ENCODE data around the gene LYL1.

LYL1 gene

DNA sequence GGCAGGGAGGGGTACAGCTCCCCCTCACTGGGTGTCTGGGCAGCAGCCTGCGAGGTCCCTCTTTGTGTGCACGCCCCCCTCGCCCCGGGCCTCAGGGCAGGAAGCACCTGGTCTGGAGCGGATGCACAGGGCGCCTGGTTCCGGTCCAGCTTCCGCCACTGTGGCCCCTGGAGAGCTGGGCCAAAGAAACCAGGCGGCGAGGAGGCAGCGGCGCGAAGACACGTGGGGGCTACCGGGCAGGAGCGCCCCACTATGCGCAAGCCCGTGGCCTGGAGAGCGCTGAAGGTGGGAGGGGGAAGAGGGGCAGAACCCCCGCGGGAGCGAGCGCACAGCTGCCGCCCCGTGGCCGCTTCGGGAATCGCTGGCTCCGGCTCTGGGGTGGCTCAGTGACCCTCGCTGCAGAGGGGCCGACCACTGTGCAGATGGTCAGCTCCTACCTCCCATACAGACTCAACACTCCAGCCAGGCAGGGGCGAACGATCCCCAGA is 1.7 kb upstream of the LYL1 start:
- DNase-seq: peak; percentile 25 to 58

DNA sequence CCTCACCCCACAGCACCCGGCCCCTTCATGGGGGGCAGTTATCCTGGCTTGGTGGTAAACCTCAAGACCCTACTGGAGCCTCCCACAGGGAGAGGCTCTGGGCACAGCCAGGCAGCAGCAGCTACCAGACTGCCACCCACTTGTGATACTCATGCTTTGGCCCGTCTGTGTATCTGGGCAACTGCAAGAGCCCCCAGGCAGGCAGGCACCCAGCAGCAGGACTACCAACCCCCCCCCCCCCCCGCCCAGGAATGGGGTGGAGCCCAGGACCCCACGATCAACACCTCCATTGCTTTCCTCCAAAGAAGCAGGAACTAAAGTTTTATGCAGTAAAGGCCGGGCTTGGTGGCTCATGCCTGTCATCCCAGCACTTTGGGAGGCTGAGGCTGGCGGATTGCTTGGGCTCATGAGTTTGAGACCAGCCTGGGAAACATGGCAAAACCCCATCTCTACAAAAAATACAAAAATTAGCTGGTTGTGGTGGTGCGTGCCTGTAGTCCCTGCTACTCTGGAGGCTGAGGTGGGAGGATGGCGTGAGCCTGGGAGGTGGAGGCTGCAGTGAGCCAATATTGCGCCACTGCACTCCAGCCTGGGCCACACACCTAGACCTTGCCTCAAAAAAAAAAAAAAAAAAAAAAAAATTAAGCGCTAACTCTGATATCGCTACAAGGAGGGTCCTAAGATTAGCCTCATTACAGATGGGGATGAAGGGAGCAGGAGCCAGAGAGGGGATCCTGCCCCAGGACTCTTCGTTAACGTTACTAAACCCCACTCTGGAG is 1.1 kb upstream of the LYL1 start:
- no peak for DNase-seq

- DNase-seq: no peak
Measured at GRCh38 chr19:13102416-13102665, 317 bp downstream of the LYL1 start.

DNA sequence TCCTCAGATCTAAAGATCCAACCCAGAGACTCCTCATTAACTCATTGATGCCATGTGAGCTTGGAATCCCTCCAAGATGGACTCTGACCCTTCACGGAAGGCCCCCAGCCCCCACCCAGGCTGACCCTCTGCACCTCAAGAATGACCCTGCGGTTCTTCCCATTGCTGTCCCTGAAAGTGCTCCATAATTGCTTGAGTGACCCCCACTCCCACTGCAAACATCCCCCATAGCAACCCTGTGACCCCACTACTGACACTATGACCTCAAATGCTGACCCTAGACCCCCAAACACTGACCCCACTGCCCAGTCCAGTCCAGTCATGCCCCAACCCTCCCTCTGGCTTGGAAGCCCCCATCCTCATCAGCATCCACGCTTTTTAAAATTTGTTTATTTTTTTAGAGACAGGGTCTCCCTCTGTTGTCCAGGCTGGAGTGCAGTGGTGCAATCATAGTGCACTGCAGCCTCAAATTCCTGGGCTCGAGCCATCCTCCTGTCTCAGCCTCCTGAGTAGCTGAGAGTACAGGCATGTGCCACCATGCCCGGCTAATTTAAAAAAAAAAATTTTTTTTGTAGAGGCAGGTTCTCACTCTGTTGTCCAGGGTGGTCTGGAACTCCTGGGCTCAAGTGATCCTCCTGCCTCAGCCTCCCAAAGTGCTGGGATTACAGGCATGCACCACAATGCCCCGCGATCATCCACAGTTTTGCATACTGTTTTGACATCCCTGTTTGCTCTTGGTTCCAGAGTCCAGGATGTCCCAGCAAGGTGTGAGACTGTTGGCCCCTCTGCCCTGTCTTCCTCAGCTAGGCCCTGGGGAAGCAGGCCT is 855 bp downstream of the LYL1 start:
- DNase-seq: no peak

- no peak for DNase-seq
Measured at GRCh38 chr19:13100841-13101589, 1.6 kb downstream of the LYL1 start.

DNA sequence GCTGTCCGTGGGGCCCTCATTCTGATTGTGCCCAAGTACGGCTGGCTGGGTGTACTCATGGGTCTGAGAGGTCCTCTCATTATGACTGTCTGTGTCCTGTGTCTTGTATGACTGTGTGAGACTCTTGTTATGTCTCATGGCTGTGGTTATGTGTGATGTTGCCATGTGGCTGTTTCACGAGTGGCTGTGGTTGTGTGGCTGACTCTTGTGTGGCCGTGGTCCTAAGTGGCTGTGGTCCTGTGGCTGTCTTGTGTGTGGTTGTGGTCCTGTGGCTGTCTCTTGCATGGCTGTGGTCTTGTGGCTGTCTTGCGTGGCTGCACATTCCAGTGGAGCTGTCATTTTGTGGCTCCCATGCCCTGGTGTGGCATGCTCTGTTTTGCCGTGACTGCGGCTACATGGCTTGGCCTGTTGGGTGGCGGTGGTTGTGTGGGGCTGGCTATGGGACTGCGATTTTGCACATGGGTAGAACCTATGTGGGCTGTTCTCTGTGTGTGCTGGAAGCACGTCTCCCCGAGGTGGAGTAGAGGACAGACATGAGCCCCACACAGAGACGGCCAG is 2.5 kb downstream of the LYL1 start:
- DNase-seq: peak in 1 of 2 donors; percentile 30

DNA sequence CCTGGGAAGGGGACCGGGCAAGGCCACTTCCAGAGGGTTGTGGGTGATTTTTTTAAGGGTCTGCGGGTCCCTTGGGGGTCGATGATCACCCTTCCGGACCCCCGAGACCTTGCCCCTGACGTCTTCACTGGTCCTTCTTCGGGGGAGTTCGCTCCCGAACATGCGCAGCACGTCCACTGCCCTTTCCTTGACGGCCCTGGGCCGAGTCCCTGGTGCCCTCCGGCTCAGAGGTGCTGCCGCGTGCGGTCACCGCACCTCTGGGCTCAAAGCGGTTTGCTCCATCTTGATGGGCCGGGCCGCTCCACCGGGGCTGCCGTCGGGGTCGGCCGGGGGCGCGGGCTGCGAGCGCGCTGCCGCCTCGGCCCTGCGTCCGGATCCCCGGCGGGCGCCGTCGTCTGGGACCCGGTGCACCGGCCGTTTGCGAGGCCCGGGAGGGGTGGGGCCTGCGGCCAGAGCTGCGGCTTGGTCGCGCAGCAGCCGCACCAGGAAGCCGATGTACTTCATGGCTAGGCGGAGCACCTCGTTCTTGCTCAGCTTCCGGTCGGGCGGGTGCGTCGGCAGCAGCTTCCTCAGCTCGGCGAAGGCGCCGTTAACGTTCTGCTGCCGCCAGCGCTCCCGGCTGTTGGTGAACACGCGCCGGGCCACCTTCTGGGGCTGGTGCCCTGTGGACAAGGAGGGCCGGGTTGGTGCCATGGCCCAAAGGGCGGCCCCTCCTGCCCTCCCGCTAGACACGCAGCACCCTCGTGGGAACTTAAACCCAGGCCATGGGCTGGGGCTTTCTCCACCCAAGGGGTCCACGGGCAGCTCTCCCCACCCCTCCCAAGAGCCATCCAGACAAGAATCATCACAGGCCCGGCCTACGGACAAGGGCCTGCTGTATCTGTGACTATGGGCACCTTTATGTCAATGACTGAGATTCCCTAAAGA is 3.3 kb downstream of the LYL1 start:
- DNase-seq: peak; percentile 75

DNA sequence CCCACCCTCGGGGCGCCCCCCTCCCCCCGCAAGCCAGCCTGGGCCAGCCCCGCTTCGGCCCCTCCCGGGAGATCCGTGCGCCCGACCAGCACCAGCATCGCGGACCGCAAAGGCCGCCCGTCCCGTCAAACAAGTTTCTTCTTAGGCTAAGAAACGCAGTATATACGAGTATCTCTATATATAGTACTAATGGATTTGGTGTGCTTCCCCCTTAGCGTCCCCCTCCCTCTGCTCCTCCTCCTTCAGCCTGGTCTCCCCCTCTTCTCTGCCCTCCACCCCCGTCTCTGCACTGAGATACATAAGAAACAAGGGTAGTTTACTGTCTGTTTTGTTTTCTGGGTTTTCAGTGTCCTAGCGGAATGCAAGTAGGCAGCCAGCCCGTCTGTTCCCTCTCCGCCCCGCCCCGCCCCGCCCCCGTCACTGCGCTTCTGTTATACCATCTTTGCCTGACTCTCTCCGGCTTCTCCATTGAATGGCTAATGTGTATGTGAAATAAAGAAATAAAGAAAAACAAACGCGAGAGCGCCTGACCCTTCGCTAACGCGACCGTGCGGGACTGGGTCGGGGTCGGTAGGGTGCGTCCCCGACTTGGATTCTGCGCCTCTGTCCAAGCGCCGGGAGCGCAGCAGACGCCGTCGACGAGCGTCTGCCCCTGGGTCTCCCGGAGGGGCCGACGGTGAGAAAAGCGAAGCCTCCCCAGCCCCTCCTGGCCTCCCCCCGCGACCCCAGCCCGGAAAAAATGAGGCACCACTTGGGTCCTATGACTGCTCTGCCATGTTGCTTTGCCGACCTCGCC is 4.2 kb downstream of the LYL1 start:
- DNase-seq: peak; percentile 70 to 72

GRCh38 chr19:13097463-13098258 is 5.0 kb downstream of the LYL1 start:
- DNase-seq: no peak

DNA sequence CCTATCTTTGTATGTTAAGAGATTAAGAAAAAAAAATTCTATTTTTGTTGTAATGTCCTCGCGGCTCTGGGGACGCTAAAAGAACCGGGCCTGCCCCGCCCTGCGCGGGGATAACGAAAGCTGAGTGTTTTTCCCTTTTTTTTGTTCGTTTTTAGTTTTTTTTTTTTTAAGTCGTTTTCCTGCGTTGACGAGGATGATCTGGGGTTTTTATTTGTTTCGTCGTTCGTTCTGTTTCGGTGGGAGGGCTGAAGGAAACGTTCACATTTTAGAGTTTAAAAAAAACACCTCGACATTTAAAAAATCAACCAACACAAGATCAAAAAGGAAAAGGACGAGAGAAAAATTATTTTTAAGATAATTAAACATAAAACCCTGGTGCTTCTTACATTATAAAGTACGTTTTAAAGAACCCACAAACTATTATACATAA is 5.6 kb downstream of the LYL1 start:
- DNase-seq: peak; percentile 37 to 59

DNA sequence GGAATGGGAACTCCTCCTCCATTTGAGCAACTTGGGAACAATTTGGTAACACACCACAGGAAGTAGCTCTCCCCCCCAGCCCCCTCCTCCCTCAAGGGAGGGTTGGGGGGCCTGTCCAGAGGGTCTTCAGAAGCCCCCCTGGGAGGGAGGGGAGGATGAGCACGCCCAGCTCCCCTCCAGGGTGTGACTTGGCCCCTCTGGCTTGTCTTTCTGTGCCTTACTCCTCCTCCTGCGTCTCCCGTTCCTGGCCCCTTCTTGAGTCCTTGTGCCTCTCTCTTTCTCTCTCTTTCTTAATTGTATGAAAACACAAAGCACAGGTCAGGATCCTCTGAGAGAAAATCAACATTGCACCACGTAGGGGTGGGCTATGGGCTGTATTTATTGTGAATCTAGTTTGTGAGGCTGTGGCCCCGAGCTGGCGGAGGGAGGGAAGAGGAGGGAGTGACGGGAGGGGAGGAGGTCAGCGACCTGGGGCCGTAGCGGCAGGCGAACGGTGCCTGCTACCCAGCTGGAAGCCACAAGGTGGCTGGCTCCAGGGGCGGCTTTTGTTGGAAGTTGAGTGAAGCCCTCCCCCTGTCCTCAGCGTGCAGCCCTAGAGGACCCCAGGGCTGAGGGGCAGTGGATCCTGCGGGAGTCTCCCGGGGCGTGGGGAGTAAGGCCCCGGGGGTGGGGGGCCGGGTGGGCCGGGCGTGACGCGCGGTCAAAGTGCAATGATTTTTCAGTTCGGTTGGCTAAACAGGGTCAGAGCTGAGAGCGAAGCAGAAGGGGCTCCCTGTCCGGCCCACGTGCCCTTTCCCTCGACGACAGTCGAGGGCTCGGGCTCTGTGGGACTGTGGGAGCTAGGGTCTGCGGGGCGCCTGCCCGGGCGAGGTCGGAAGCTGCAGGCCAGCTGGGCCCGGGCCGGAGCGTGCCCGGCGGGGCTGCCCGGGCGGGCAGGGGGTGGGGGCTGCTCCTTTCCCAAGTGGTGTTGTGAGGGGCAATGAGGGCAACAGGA is 6.4 kb downstream of the LYL1 start:
- peak in 1 of 2 donors; percentile 27 for DNase-seq

DNA sequence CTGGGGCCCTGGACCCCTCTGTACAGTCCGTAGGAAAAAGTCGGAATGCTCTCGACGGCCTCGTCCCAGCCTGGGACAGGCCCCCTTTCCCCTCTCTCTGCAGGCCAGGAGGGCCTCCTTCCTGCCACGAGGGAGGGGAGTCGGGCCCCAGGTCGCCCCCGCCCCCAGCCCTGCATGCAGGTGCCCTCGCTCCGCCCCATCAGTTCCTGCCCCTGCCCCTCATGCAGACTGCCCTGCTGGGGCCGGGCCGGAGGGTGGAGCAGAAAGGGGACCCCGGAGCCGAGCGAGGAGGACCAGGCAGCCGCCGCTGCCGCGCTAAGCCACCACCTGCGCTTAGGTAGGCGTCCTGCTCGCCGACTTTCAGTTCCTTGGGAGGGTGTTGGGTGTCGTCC is 7.3 kb downstream of the LYL1 start:
- DNase-seq: no peak

GRCh38 chr19:13094771-13095392 is 7.8 kb downstream of the LYL1 start:
- DNase-seq: peak in 1 of 2 donors; percentile 40

- no peak for DNase-seq
Measured at GRCh38 chr19:13094106-13094504, 8.6 kb downstream of the LYL1 start.

DNA sequence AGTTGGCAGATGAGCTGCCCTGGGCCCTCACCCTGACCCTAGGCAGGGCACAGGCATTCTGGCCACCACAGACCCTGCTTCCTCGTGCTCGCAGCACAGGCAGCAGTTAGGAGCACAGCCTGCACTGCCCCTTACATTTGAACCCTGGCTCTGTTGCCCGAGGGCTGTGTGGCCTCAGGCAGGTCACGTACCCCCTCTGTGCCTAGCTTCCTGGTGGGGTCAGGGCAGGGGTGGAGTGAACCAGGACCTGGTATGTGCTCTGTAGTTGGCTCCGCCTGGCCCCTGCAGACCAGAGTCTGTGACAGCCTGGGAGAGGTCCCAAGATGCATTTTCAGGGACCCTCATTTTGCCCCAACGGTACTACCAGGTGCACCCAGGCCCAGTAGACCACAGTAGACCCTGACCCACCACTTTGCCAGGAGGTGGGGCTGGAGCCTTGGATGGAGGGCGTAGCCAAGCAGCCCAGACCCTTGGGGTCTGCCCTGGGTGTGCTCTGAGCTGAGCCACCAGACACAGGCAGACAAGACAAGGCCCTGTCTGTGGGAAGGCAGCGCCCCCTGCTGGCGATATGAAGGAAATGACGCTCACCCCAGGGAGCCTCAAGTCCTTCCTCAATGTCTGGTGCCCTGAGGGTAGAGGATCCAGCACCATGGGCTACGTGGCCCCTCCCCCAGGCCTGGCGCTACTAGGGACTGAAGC is 9.1 kb downstream of the LYL1 start:
- DNase-seq: peak; percentile 71 to 96

- no peak for DNase-seq
Measured at GRCh38 chr19:13092606-13093235, 9.9 kb downstream of the LYL1 start.

- no peak for DNase-seq
Measured at GRCh38 chr19:13092158-13092543, 10.5 kb downstream of the LYL1 start.
